SJSA1 (cell line): ENCODE data around the gene NACAD. TPM values are rescaled to one million over a fixed set of nuclear protein-coding genes. Genes with fewer than 3 reads are reported as not detected.

Experiments
- DNase-seq, 2 experiments: peaks; one replicate each; pipeline ENCODE4 v3.0.0-alpha.2; 2015 to 2020; ENCODE audit warnings: low spot score in 2 of 2, low read depth in 1 of 2
- H3K27ac ChIP-seq: fragments of 250-450 bp; sonication (Bioruptor Pico); 2 replicates; pipeline ENCODE4 v1.5.1; 2020; ENCODE audit warnings: mild to moderate bottlenecking, moderate library complexity
- H3K27me3 ChIP-seq: fragments of 250-450 bp; sonication (Bioruptor Pico); replicated peaks from 2 replicates; pipeline ENCODE4 v1.5.1; 2020; ENCODE audit warnings: mild to moderate bottlenecking, moderate library complexity
- H3K36me3 ChIP-seq: fragments of 250-450 bp; sonication (Bioruptor Pico); 2 replicates; pipeline ENCODE4 v1.5.1; 2020; ENCODE audit warnings: mild to moderate bottlenecking
- H3K4me1 ChIP-seq: fragments of 250-450 bp; sonication (Bioruptor Pico); replicated peaks from 2 replicates; pipeline ENCODE4 v1.6.1; 2021; ENCODE audit warnings: mild to moderate bottlenecking
- H3K4me3 ChIP-seq: fragments of 250-450 bp; sonication (Bioruptor Pico); 2 replicates; pipeline ENCODE4 v1.5.1; 2020; ENCODE audit warnings: mild to moderate bottlenecking
- H3K9me3 ChIP-seq: fragments of 250-450 bp; sonication (Bioruptor Pico); replicated peaks from 2 replicates; pipeline ENCODE4 v1.5.1; 2020; ENCODE audit warnings: mild to moderate bottlenecking
- total RNA-seq: library from RNA; depleted of rRNA; stranded (reverse); fragments of >200 nt; shearing (Covaris generic); gene quantifications from 2 replicates; pipeline ENCODE4 v1.2.3, GENCODE V29; 2014

NACAD gene
- total RNA-seq, 1 experiment from 2014 or later: 1.5 TPM

GRCh38 chr7:45106820-45107219, 18.1 kb upstream of the NACAD start:
- peaks cover 4% of the 10 kb centered on the region; the same call in 1 of the 2 replicates for H3K4me1 ChIP-seq
- no peaks in the 10 kb centered on the region for H3K9me3 ChIP-seq
- peaks cover 84% of the 10 kb centered on the region for H3K36me3 ChIP-seq
- H3K27me3 ChIP-seq: no peaks in the 10 kb centered on the region
- no peak overlapping the region for H3K27ac ChIP-seq
- H3K4me3 ChIP-seq: no peak overlapping the region
- DNase-seq: no peak

- Histone ChIP-seq H3K9me3 (no peaks in the 10 kb centered on the region), H3K27me3 (no peaks in the 10 kb centered on the region), H3K27ac (no peak overlapping the region), H3K4me3 (no peak overlapping the region), H3K36me3 (peaks cover 88% of the 10 kb centered on the region), H3K4me1 (peaks cover 4% of the 10 kb centered on the region; the same call in 1 of the 2 replicates)
- DNase-seq: no peak
Observed at GRCh38 chr7:45105588-45106188, 16.9 kb upstream of the NACAD start.

- DNase-seq: no peak
- H3K36me3 ChIP-seq: peaks cover 95% of the 10 kb centered on the region
Observed at GRCh38 chr7:45104844-45105587, 16.2 kb upstream of the NACAD start.

GRCh38 chr7:45103958-45104843, 15.4 kb upstream of the NACAD start:
- peaks cover 100% of the 10 kb centered on the region for H3K36me3 ChIP-seq

More at GRCh38 chr7:45104844-45105587, 16.2 kb upstream of the NACAD start:
- Histone ChIP-seq H3K27me3 (no peaks in the 10 kb centered on the region), H3K4me1 (peaks cover under 1% of the 10 kb centered on the region; the same call in 1 of the 2 replicates), H3K4me3 (no peak overlapping the region), H3K9me3 (no peaks in the 10 kb centered on the region), H3K27ac (no peak overlapping the region)

GRCh38 chr7:45102785-45103712, 14.3 kb upstream of the NACAD start:
- DNase-seq: no peak
- no peaks in the 10 kb centered on the region for H3K4me1 ChIP-seq
- H3K27me3 ChIP-seq: no peaks in the 10 kb centered on the region
- no peaks in the 10 kb centered on the region for H3K9me3 ChIP-seq
- H3K27ac ChIP-seq: no peak overlapping the region
- H3K4me3 ChIP-seq: no peak overlapping the region
- peaks cover 97% of the 10 kb centered on the region for H3K36me3 ChIP-seq

More at GRCh38 chr7:45103958-45104843, 15.4 kb upstream of the NACAD start:
- no peak for DNase-seq
- H3K9me3 ChIP-seq: no peaks in the 10 kb centered on the region
- H3K4me1 ChIP-seq: no peaks in the 10 kb centered on the region
- H3K27ac ChIP-seq: no peak overlapping the region
- H3K27me3 ChIP-seq: no peaks in the 10 kb centered on the region
- no peak overlapping the region for H3K4me3 ChIP-seq

GRCh38 chr7:45101748-45102147, 13.0 kb upstream of the NACAD start:
- Histone ChIP-seq H3K4me1 (no peaks in the 10 kb centered on the region), H3K27me3 (no peaks in the 10 kb centered on the region), H3K9me3 (no peaks in the 10 kb centered on the region), H3K27ac (no peak overlapping the region), H3K36me3 (peaks cover 84% of the 10 kb centered on the region), H3K4me3 (no peak overlapping the region)
- no peak for DNase-seq

GRCh38 chr7:45100761-45101480, 12.2 kb upstream of the NACAD start:
- no peak overlapping the region for H3K27ac ChIP-seq
- no peaks in the 10 kb centered on the region for H3K27me3 ChIP-seq
- no peak for DNase-seq
- no peak overlapping the region for H3K4me3 ChIP-seq
- no peaks in the 10 kb centered on the region for H3K9me3 ChIP-seq
- peaks cover 76% of the 10 kb centered on the region for H3K36me3 ChIP-seq
- no peaks in the 10 kb centered on the region for H3K4me1 ChIP-seq

GRCh38 chr7:45099891-45100760, 11.4 kb upstream of the NACAD start:
- no peaks in the 10 kb centered on the region for H3K27me3 ChIP-seq
- no peak for DNase-seq
- H3K4me3 ChIP-seq: no peak overlapping the region
- H3K9me3 ChIP-seq: no peaks in the 10 kb centered on the region
- no peaks in the 10 kb centered on the region for H3K4me1 ChIP-seq
- H3K27ac ChIP-seq: no peak overlapping the region
- peaks cover 68% of the 10 kb centered on the region for H3K36me3 ChIP-seq

- no peaks in the 10 kb centered on the region; the same call in 1 of the 2 replicates for H3K9me3 ChIP-seq
- no peaks in the 10 kb centered on the region for H3K27me3 ChIP-seq
- no peaks in the 10 kb centered on the region for H3K4me1 ChIP-seq
- H3K36me3 ChIP-seq: peaks cover 58% of the 10 kb centered on the region
- no peak overlapping the region for H3K27ac ChIP-seq
- no peak overlapping the region for H3K4me3 ChIP-seq
- DNase-seq: no peak
Observed at GRCh38 chr7:45098983-45099839, 10.4 kb upstream of the NACAD start.

- Histone ChIP-seq H3K4me1 (peaks cover 20% of the 10 kb centered on the region), H3K27me3 (no peaks in the 10 kb centered on the region), H3K4me3 (no peak overlapping the region), H3K9me3 (peaks cover 2% of the 10 kb centered on the region; the same call in 1 of the 2 replicates), H3K27ac (no peak overlapping the region), H3K36me3 (no peaks in the 10 kb centered on the region)
- DNase-seq: no peak
Observed at GRCh38 chr7:45092931-45093235, 4.1 kb upstream of the NACAD start.
